RPMI7951 (cell line): ENCODE measurements around the gene SPATS2. TPM values are rescaled to one million over a fixed set of nuclear protein-coding genes. Genes with fewer than 3 reads are reported as not detected.
A peak's percentile ranks its signal among the peaks of the same experiment; 100 is the strongest.
"Not testable (repeated sequence)": the region's sequence is repeated elsewhere in the genome, so short reads cannot be mapped to it uniquely, and the experiment has no call there.

Source experiments
- DNase-seq: peaks from one replicate; pipeline ENCODE4 v3.0.0-alpha.2; 2012; ENCODE audit warnings: low read depth
- total RNA-seq: library from RNA; depleted of rRNA; stranded (reverse); fragments of >200 nt; shearing (Covaris generic); gene quantifications from 2 replicates; pipeline ENCODE4 v1.2.3, GENCODE V29; 2014

Gene SPATS2
- total RNA-seq, 1 experiment from 2014 or later: 17.7 TPM

DNA sequence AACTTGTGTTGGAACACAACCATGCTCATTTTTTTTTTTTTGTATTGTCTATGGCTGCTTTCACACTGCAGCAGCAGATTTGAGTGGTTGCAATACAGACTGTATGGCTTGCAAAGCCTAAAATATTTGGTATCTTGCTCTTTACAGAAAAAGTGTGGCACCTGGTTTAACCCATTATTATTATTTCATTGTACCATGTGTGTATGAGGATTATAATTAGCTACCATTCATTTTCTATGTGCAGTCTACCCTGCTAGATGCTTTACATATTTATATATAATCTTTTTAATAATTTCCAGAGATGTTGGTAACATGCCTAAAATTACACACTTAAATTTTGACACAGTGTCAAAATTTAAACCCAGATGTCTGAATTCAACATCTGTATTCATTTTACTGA is 37.7 kb downstream of the SPATS2 start:
- no peak for DNase-seq

DNA sequence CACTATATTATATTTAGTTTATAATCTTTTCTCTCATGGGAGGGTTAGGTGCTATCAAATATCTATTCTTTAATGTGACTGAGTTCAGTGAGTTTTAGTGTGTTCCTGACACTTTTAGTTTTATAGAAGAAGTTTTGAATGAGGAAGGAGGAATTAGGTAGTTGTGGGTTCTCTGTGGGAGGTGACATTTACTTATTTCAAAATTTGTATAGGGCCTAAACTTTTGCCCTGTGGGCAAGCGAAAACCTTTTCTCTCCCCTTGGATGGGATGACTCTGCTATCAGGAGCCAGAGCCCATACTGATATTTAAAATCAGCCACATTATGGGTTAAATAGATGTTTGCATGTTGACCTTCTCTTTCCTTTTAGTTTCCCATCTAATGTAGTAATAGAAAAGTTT is 43.6 kb downstream of the SPATS2 start:
- no peak for DNase-seq

DNA sequence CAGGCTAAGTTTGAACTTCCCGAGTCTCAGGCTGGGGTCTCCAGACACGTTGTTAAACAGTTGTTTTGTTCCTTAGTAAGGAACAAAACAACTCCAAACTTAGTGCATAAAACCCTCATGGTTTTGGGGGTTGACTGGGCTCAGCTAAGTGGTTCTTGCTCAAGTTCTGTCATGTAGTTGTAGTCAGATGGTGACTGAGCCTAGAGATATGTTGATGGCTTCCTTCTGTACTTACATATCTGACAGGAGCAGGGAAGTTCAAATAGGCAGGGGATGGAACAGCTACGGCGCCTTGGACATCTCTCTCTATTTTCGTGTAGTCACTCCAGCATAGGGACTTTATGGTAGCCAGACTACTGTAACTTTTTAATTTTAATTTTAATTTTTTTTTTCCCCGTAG is 45.7 kb downstream of the SPATS2 start:
- DNase-seq: no peak

DNA sequence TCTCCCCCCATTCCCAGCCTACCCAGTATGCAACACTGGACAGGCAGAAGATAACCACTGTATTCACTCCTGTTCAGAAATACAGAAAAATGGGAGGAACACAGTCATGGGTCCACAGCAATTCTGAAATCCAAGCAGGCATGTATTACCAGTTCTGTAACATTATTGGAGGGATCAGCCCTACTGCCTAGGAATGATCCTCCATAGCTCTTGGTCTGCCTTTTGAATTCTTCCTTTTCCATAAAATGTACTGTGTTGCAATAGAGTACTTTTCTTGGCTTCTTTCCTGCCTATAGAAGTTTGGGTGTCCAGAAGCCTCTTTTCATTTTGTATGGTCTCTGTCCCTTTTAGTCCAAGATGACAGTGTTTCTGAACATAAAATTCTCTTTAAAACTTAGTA is 46.5 kb downstream of the SPATS2 start:
- DNase-seq: no peak

DNA sequence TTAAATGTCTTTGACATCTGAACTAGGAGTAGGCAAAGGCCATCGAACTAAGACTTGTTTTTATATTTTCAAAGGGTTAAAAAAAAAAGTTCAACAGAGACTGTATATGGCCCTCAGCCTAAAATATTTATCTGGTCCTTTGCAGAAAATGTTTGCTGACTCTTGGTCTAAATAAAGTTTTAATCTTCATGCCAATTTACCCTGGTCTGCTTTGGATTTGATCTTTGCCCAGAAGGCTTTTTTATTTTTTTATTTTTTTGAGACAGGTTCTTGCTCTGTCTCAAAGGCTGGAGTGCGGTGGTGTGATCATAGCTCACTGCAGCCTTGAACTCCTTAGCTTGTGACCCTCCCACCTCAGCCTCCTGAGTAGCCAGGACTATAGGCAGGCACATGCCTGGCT is 47.1 kb downstream of the SPATS2 start:
- no peak for DNase-seq

GRCh38 chr12:49415521-49415970 is 48.3 kb downstream of the SPATS2 start:
- DNase-seq: no peak

DNA sequence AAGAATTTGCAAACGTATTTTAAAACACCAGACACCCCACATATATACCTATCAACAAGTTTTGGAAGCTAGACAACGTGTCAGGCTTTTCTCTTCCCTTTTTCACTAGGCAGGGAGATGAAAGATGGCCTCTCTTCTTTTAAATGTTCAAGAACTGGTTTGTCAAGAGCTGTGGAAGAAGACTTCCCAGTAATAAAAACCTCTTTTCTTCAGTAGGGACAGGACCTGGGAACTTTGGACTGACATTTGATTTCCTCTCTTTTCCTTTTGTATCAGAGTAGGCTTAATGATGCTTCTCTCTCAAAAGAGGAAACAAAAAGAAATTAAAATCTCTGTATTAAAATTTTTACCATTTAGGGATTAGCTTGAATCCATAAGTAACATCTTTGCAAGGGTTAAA is 49.6 kb downstream of the SPATS2 start:
- DNase-seq: no peak

GRCh38 chr12:49417558-49417957 is 50.3 kb downstream of the SPATS2 start:
- DNase-seq: no peak

- no peak for DNase-seq
These were observed 53.3 kb downstream of the SPATS2 start for GRCh38 chr12:49420556-49420955.

DNA sequence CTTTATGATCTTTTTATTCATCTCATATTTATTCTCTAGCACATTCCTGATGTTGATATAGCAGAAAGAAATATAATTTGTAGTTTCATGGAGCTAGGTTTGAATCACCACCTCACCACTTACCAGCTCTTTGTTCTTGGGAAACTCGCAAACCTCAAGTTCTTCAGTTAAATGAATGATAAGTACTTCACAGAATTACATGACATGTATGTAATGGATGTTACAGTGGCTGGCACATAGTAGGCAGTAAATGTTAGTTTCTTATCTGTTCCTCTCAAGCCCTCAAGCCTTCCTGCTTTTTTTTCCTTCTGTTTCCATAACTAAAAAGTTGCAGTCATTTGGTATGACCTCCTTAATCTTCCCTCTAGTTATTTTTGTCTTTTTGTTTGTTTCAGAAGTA is 54.9 kb downstream of the SPATS2 start:
- no peak for DNase-seq

DNA sequence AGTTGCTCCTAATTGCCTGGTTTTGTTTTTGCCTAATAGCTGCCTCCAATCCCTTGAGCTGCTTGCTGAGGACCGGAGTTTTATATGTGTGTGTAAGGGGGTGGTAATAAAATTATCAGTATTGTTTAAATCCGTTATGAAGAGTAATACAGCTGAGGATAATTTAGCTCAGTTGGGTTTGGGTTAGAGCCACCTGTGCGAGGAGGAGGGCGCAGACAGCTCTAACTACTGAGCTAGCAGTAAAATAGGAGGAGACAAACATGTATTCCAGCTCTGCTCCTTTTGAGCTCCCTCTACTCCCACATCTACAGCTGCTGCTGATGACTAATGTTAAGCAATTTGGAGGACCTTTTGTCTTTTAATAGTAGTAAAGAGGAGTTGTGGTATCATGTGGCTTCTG is 61.5 kb downstream of the SPATS2 start:
- DNase-seq: peak; percentile 66

DNA sequence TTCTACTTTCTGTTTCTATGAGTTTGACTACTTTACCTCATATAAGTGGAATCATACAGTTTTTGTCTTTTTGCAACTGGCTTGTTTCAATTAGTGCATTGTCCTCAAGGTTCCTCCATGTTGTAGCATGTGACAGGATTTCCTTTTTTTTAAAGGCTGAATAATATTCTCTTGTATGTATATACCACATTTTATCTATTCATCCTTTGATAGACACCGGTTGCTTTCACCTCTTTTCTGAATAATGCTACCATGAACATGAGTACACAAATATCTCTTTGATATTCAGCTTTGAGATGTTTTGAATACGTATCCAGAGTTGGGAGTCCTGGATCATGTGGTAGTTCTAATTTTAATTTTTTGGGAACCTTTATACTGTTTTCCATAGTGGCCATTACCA is 65.4 kb downstream of the SPATS2 start:
- no peak for DNase-seq

DNA sequence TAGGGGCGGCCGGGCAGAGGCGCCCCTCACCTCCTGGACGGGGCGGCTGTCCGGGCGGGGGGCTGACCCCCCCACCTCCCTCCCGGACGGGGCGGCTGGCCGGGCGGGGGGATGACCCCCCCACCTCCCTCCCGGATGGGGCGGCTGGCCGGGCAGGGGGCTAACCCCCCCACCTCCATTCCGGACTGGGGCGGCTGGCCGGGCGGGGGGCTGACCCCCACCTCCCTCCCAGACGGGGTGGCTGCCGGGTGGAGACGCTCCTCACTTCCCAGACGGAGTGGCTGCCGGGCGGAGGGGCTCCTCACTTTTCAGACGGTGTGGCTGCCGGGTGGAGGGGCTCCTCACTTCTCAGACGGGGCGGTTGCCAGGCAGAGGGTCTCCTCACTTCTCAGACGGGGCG is 69.5 kb downstream of the SPATS2 start:
- not testable (repeated sequence) for DNase-seq

DNA sequence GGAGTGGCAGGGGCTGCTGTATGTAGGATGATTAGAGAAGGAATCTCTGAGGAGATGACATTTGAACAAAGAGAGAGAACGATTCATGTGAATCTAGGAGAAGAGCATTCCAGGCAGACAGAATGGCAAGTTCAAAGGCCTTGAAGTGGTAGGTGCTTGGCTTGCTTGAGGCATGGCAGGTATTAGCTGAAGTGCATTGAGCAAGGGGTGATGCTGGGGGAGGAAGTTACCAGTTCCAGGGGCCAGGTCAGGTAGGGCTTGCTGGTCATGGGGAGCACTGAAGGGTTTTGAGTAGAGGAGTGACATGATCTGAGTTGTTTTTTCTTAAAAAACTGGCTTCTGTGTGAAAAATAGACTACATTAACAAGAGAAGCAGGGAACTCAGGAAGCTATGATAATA is 71.8 kb downstream of the SPATS2 start:
- no peak for DNase-seq

- no peak for DNase-seq
These were observed 72.8 kb downstream of the SPATS2 start for GRCh38 chr12:49440035-49440434.

- DNase-seq: no peak
These were observed 75.7 kb downstream of the SPATS2 start for GRCh38 chr12:49442915-49443314.

- no peak for DNase-seq
These were observed 79.3 kb downstream of the SPATS2 start for GRCh38 chr12:49446571-49446970.

- DNase-seq: no peak
These were observed 81.6 kb downstream of the SPATS2 start for GRCh38 chr12:49448858-49449257.

DNA sequence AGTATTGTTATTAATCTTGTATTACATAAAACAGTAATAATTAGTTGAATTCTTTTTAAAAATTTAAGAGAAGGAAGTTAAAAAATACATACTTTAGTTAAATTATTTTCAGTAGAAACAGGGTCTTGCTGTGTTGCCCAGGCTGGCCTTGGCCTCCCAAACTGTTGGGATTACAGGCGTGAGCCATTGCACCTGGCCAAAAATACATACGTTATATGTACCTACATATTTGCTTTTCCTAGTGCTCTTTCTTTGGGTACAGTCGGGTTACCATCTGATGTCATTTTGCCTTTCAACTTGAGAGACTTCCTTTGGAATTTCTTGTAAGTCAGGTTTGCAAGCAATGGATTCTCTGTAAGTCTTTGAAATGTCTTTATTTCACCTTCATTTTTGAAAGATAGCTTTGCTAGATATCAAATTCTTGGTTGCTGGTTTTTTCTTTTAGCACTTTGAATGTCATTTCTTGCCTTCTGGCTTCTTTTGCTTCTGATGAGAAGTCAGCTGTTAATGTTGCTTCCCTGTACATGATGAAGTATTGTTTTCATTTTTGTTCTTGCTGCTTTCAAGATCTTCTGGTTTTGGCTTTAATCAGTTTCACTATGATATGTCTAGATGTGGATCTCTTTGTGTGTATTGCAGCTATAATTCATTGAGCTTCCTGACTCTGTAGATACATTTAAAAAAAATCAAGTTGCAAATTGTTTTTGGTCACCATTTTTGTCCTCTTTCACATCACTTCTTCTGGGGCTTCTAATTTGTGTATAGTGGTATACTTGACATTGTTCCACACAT is 84.4 kb downstream of the SPATS2 start:
- DNase-seq: no peak

- DNase-seq: no peak
These were observed 88.2 kb downstream of the SPATS2 start for GRCh38 chr12:49455501-49455900.

DNA sequence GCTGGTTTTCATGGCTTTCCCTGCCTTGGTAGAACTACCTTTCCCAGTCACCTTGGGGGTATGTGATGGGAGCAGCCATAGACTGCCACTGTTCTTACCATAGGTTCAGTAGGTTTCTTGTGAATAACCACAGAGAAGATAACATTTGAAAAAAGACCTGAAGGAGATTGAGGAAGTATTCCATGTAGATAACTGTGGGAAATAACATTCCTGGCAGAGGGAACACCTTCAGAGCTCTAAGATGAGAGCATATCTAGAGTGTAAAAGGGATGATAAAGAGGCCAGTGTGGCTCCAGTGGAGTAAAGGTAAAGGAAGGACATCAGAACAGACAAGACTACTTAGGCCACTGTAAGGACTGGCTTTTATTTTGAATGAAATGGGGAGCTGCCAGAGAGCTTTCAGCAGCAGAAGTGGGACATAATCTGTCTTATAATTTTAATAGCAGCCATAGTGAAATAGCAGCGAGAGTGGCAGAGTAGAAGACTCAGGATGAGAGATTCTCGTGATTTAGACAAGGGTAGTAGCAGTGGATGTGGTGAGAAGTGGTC is 88.9 kb downstream of the SPATS2 start:
- DNase-seq: no peak

DNA sequence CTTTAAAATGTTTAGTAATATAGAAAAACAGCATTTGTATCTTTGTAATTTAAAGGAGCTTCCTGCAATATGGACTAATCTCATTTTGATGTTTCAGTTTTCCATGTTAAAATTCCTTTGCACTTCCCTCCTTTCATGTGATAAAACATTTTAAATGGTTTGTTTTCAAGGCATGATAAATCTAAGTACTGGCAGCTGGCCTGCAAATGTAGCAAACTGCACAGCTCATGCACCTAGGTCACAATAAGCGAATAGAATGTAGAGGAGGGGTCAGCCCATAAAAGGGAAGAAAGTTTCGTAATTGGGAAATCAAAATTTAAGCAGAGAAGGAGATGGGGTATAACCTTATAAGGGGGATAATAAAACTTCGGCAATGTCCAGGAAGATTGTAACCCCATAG is 91.6 kb downstream of the SPATS2 start:
- DNase-seq: no peak

- DNase-seq: no peak
These were observed 94.0 kb downstream of the SPATS2 start for GRCh38 chr12:49461221-49461620.
